ENCODE data around the gene SPATS2L. TPM values are rescaled to one million over a fixed set of nuclear protein-coding genes. Genes with fewer than 3 reads are reported as not detected.

The SPATS2L gene
- total RNA-seq, 2 donors from 2014 or later, result 77.4 to 88.7 TPM

DNA sequence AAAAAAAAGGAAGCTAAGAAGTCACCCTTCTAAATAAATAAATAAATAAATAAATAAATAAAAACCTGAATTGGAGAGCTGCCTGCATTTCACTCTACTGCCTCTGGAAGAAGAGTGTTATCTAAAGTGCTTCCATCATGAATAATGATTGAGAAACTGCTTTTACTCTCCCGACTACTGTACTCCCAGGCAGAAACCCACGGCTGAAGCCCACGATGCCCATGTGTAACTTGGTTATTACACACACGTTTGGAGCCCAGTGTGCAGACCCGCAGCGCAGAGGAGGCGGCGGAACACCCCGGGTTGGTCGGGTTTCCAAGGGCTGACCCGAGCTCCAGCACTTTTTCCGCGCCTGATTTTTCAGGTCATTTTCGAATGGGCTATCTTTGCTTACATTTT lies 697 bp upstream of the SPATS2L start:
- H3K4me1 ChIP-seq (replicated peaks), result peaks cover 6% of the 10 kb centered on the region
- peak overlapping the region; percentile 93 to 97 for H3K27ac ChIP-seq
- peak overlapping the region; percentile 90 to 91 for H3K4me3 ChIP-seq
- DNase-seq (ENCODE audit: low spot score), result peak; percentile 28
- H3K36me3 ChIP-seq, result no peaks in the 10 kb centered on the region
- intact Hi-C loops (cut with DNase I), result loop anchor here (5.0 kb wide), 3 partner anchors 72 to 323 kb away; no protein-coding TSS in a partner anchor
- no peaks in the 10 kb centered on the region for H3K27me3 ChIP-seq (replicated peaks; ENCODE audit: insufficient read depth)
- TF ChIP-seq POLR2AphosphoS5 (IDR thresholded peaks at IDR 0.05) (no peak), POLR2A (IDR thresholded peaks at IDR 0.05) (no peak)
- TF ChIP-seq, protein P1, sequence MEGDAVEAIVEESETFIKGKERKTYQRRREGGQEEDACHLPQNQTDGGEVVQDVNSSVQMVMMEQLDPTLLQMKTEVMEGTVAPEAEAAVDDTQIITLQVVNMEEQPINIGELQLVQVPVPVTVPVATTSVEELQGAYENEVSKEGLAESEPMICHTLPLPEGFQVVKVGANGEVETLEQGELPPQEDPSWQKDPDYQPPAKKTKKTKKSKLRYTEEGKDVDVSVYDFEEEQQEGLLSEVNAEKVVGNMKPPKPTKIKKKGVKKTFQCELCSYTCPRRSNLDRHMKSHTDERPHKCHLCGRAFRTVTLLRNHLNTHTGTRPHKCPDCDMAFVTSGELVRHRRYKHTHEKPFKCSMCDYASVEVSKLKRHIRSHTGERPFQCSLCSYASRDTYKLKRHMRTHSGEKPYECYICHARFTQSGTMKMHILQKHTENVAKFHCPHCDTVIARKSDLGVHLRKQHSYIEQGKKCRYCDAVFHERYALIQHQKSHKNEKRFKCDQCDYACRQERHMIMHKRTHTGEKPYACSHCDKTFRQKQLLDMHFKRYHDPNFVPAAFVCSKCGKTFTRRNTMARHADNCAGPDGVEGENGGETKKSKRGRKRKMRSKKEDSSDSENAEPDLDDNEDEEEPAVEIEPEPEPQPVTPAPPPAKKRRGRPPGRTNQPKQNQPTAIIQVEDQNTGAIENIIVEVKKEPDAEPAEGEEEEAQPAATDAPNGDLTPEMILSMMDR (IDR thresholded peaks at IDR 0.05), result peak in 1 of 4 experiments; percentile 29
- H3K9me3 ChIP-seq, result no peaks in the 10 kb centered on the region
- WGBS, result 0% methylated on average over 14 of the region's 14 CpGs

DNA sequence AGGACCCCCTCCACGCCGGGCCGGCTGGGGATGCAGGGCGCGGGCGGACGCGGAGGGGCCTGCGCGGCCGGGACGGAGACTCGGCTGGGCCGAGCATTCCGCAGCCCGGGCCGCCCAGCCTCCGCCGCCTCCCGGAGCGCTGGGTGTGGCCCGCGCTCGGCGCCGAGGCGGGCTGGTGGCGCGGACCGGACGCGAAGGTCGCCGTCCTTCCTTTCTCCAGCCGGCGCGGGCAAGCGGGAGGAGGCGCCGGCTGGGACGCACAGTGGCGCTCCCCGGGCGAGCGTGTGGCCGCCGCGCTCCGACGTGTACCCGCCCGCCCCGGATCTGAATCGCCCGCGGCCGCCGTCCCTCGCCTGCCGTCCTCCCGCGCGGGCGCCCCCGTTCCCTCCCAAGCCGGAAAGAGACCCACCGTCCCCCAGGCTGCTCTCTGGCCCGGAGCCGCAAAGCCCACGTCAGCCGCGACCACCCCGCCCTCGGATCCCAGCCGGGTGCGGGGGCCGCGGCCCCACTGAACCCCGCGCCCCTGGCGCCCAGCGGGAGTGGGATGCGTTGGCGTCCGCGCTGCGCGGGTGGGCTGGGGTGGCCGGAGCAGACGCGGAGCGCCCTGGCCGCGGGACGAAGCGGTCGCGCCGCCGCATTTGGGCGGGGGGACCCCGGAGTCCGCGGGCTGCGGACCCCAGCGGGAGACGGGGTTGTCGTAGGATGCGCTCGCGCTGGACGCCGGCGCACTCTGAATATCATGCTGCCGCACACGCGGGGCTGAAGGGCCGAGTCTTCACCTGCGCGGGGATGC lies 634 bp downstream of the SPATS2L start:
- H3K36me3 ChIP-seq, result no peaks in the 10 kb centered on the region
- no peaks in the 10 kb centered on the region for H3K9me3 ChIP-seq
- TF ChIP-seq POLR2AphosphoS5 (IDR thresholded peaks at IDR 0.05) (no peak), POLR2A (IDR thresholded peaks at IDR 0.05) (peak; percentile 28)
- TF ChIP-seq, protein P1 (IDR thresholded peaks at IDR 0.05), result no peak
- peak; percentile 41 for DNase-seq (ENCODE audit: low spot score)
- intact Hi-C loops (cut with DNase I), result loop anchor here (5.0 kb wide), 3 partner anchors 70 to 325 kb away; no protein-coding TSS in a partner anchor
- peak overlapping the region; percentile 93 to 97 for H3K27ac ChIP-seq
- peak overlapping the region; percentile 90 to 91 for H3K4me3 ChIP-seq
- H3K27me3 ChIP-seq (replicated peaks; ENCODE audit: insufficient read depth), result no peaks in the 10 kb centered on the region
- H3K4me1 ChIP-seq (replicated peaks), result peaks cover 11% of the 10 kb centered on the region
- under 1% methylated on average over 84 of the region's 120 CpGs for WGBS

DNA sequence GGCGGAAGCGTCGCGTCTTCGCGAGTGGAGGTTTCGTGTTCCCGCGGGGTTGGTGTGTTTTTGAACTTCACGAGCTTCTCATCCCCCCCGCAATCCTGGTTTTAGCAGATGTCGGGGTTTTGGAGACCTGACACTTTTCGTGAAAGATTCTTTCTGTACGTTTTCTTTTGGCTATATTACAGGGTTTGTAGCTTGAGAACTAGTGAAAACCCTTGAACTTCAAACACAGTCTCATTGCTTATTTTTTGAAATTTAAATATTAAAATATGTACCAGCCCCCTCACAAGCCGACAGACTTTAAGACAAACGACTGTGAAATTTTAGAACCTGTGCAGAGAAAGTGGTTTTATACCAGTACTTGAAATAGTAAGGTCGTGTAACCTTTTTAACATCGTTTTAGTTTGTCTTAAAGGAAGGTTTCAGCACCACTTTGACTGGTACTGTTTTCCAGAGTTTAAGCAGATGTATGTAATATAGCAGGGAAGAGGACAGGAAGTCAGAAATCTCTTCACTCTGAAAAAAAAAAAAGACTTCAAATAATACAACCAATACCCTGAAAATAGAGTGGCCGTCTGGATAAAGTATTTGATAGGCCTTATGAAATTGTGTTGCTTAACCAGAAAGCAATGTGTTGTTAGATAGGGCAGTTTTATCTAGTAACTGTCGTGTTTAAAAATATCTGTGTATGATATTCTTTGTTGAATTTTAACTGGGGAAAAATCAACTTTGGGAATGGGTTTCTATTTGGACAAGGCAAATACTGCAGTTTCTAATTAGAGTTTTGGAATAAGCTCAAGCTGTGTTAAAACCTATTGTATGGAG lies 1.4 kb downstream of the SPATS2L start:
- WGBS, result 3% methylated on average over 20 of the region's 20 CpGs
- DNase-seq (ENCODE audit: low spot score), result no peak
- Histone ChIP-seq H3K27me3 (replicated peaks; ENCODE audit: insufficient read depth) (no peaks in the 10 kb centered on the region), H3K27ac (peak overlapping the region; percentile 93 to 97), H3K4me3 (peak overlapping the region; percentile 90 to 91), H3K9me3 (no peaks in the 10 kb centered on the region), H3K4me1 (replicated peaks) (peaks cover 13% of the 10 kb centered on the region), H3K36me3 (no peaks in the 10 kb centered on the region)
- intact Hi-C loops (cut with DNase I), result loop anchor here (5.0 kb wide), 3 partner anchors 69 to 326 kb away; no protein-coding TSS in a partner anchor
- TF ChIP-seq POLR2AphosphoS5 (IDR thresholded peaks at IDR 0.05), result no peak
- TF ChIP-seq POLR2A (IDR thresholded peaks at IDR 0.05), result no peak
- TF ChIP-seq, protein P1 (IDR thresholded peaks at IDR 0.05), result no peak

DNA sequence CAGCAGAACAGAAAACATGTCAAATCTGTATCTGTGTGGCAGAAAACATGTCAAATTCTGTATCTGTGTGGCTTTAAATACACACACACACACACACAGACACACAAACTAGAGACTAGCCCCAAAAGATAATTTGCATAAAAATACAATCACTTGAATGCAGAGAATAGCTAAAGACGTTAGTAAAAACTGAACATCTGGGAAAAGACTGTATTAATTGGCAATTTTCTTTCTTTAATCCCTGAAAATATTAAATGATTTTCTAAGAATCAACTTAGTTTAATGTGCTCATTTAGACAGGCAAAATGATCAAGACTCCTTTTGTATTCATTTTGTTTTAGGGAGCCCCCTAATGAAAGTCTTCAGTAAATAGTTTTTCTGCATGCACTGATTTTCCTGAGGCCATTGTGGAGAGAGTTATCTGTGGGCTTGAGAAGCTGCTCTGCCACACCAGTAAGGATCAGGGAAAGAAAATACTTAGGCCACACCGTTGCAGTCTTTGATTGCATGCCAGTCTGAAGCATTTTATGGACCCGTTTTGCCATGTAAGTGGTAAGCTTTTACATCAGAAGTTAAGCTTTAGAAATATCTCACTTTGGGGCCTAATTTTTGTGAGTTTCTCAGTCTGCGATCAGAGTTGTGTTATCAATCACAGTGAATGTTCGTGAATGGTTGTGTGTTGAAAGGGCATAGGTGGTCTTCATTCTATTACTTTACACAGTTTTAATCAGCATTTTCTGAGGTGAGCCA lies 2.2 kb downstream of the SPATS2L start:
- no peak for TF ChIP-seq POLR2A (IDR thresholded peaks at IDR 0.05)
- TF ChIP-seq POLR2AphosphoS5 (IDR thresholded peaks at IDR 0.05), result no peak
- TF ChIP-seq, protein P1 (IDR thresholded peaks at IDR 0.05), result peak in 1 of 4 experiments; percentile 17
- Histone ChIP-seq H3K27me3 (replicated peaks; ENCODE audit: insufficient read depth) (no peaks in the 10 kb centered on the region), H3K9me3 (no peaks in the 10 kb centered on the region), H3K4me3 (peak overlapping the region in 1 of 2 donors; percentile 91), H3K4me1 (replicated peaks) (peaks cover 13% of the 10 kb centered on the region), H3K27ac (peak overlapping the region; percentile 93 to 97), H3K36me3 (no peaks in the 10 kb centered on the region)
- intact Hi-C loops (cut with DNase I), result loop anchor here (5.0 kb wide), 3 partner anchors 69 to 326 kb away; no protein-coding TSS in a partner anchor
- WGBS, result 39% methylated on average over 5 of the region's 5 CpGs
- peak; percentile 12 for DNase-seq (ENCODE audit: low spot score)

Data from prostate gland (tissue), 2 donors.